HL-60/S4 (cell line): ENCODE results near the gene CWC15.
"Not testable (repeated sequence)": the region's sequence is repeated elsewhere in the genome, so short reads cannot be mapped to it uniquely, and the experiment has no call there.

Experiments used
- in situ Hi-C: fragments of 300-500 bp; cut with MboI; formaldehyde crosslinking; loops from 2 replicates; pipeline ENCODE4 v1.14.3; 2022; ENCODE audit warnings: low sequenced_read_pairs

Gene CWC15

DNA sequence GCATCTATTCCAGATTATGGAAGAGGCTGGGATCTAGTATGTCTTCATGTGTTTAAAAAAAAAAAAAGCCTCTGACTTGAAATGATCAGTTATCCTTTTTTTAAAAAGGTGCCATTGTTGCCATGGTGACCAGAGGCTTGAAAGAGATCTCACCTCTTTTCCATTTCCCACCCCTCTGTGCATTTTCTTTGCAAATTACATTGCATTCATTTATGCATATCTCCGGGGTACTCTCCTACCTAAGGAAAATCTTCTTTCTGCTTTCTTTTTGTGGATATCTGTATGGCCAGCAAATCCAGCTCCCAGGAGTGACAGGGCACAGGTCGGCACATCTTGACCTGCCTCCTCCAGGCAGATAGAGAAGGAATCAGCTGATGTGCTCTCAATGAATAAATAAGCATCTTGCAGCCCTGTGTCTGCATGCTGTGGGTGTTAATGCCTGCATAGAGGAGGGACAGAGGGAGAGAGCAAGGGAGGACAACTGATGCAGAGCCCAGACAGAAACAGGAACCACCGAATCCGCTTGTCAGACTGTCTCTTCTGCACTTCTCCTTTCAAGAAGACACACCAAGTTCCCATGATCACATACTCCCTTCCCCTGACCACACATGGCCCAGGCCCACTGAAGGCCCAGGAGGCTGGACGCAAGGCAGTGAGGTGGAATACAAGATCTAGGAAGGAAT lies 50.9 kb downstream of the CWC15 start:
- in situ Hi-C loops: no loop called here

GRCh38 chr11:94920311-94920710 lies 53.0 kb downstream of the CWC15 start:
- in situ Hi-C loops: no loop called here

- in situ Hi-C loops: not testable (repeated sequence)
These were observed 59.5 kb downstream of the CWC15 start for GRCh38 chr11:94913718-94914394.

DNA sequence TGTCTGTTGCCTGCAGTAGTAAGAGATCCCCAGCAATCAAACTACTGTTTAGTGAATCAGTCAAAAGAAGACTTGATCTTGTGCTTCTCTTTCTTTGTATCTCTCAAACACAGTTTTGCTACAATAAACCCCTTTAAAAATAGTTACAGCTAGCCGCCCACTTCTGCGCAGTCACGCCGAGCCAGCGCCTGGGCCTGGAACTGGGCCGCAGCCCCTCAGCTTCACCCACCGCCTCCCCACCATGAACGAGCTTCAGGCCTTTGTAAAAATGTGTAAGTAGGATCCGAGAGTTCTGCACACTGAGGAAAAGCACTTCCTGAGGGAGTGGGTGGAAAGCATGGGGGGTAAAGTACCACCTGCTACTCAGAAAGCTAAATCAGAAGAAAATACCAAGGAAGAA lies 60.5 kb downstream of the CWC15 start:
- in situ Hi-C loops: no loop called here
